Mucosa of stomach (tissue), 1 donor: ENCODE measurements around the gene CSNK1D.
A peak's percentile ranks its signal among the peaks of the same experiment; 100 is the strongest.

Experiments
- H3K27me3 ChIP-seq: one replicate; pipeline ENCODE4 v1.7.0; 2013; ENCODE audit warnings: mild to moderate bottlenecking, low read length; ENCODE audit not compliant: control insufficient read depth, insufficient read depth
- H3K36me3 ChIP-seq: one replicate; pipeline ENCODE4 v1.7.0; 2013; ENCODE audit warnings: low read length; ENCODE audit not compliant: control insufficient read depth, insufficient read depth
- H3K4me1 ChIP-seq: one replicate; pipeline ENCODE4 v1.7.0; 2013; ENCODE audit warnings: mild to moderate bottlenecking, low read length; ENCODE audit not compliant: control insufficient read depth, insufficient read depth
- H3K4me3 ChIP-seq: one replicate; pipeline ENCODE4 v1.7.0; 2013; ENCODE audit warnings: low read length
- H3K9ac ChIP-seq: one replicate; pipeline ENCODE4 v1.7.0; 2013; ENCODE audit warnings: mild to moderate bottlenecking, low read length, moderate library complexity
- H3K9me3 ChIP-seq: one replicate; pipeline ENCODE4 v1.7.0; 2013; ENCODE audit warnings: mild to moderate bottlenecking, low read length, moderate library complexity; ENCODE audit not compliant: control insufficient read depth
- donor health status: Pancreatic carcinoma.

CSNK1D gene

GRCh38 chr17:82232876-82233785, 40.4 kb downstream of the CSNK1D start:
- H3K9me3 ChIP-seq = no peaks in the 10 kb centered on the region
- peaks cover 63% of the 10 kb centered on the region for H3K4me1 ChIP-seq
- no peak overlapping the region for H3K9ac ChIP-seq
- no peaks in the 10 kb centered on the region for H3K27me3 ChIP-seq
- H3K36me3 ChIP-seq = no peaks in the 10 kb centered on the region
- no peak overlapping the region for H3K4me3 ChIP-seq

- H3K4me1 ChIP-seq = peaks cover 60% of the 10 kb centered on the region
- H3K4me3 ChIP-seq = peak overlapping the region; percentile 50
- no peaks in the 10 kb centered on the region for H3K9me3 ChIP-seq
- no peaks in the 10 kb centered on the region for H3K36me3 ChIP-seq
- H3K9ac ChIP-seq = peak overlapping the region; percentile 75
- H3K27me3 ChIP-seq = no peaks in the 10 kb centered on the region
Observed at GRCh38 chr17:82232322-82232820, 41.1 kb downstream of the CSNK1D start.

- H3K4me3 ChIP-seq = peak overlapping the region; percentile 50
- no peaks in the 10 kb centered on the region for H3K36me3 ChIP-seq
- no peaks in the 10 kb centered on the region for H3K9me3 ChIP-seq
- peak overlapping the region; percentile 75 for H3K9ac ChIP-seq
- no peaks in the 10 kb centered on the region for H3K27me3 ChIP-seq
- peaks cover 56% of the 10 kb centered on the region for H3K4me1 ChIP-seq
Observed at GRCh38 chr17:82231562-82232321, 41.8 kb downstream of the CSNK1D start.

GRCh38 chr17:82231312-82231561, 42.3 kb downstream of the CSNK1D start:
- Histone ChIP-seq H3K4me3 (peak overlapping the region; percentile 50), H3K4me1 (peaks cover 51% of the 10 kb centered on the region), H3K9ac (peak overlapping the region; percentile 75), H3K9me3 (no peaks in the 10 kb centered on the region), H3K36me3 (no peaks in the 10 kb centered on the region), H3K27me3 (no peaks in the 10 kb centered on the region)

- Histone ChIP-seq H3K4me3 (no peak overlapping the region), H3K4me1 (peaks cover 47% of the 10 kb centered on the region), H3K9me3 (no peaks in the 10 kb centered on the region), H3K36me3 (no peaks in the 10 kb centered on the region), H3K9ac (peak overlapping the region; percentile 75), H3K27me3 (no peaks in the 10 kb centered on the region)
Observed at GRCh38 chr17:82230609-82231311, 42.7 kb downstream of the CSNK1D start.

- Histone ChIP-seq H3K9ac (peak overlapping the region; percentile 70), H3K4me1 (peaks cover 39% of the 10 kb centered on the region)
Observed at GRCh38 chr17:82229698-82230608, 43.5 kb downstream of the CSNK1D start.

GRCh38 chr17:82228842-82229697, 44.4 kb downstream of the CSNK1D start, which contains the start of gene SLC16A3:
SLC16A3 (plus strand) TSS chr17:82229042; CDS start chr17:82236009, 6,967 bp downstream.
- Histone ChIP-seq H3K9me3 (no peaks in the 10 kb centered on the region), H3K4me3 (no peak within 1 kb of the TSS), H3K27me3 (no peaks in the 10 kb centered on the region), H3K9ac (peak within 1 kb of the TSS; percentile 76), H3K36me3 (no peaks in the 10 kb centered on the region), H3K4me1 (peaks cover 32% of the 10 kb centered on the region)

More at GRCh38 chr17:82229698-82230608, 43.5 kb downstream of the CSNK1D start:
- Histone ChIP-seq H3K9me3 (no peaks in the 10 kb centered on the region), H3K4me3 (no peak overlapping the region), H3K36me3 (no peaks in the 10 kb centered on the region), H3K27me3 (no peaks in the 10 kb centered on the region)

- H3K9me3 ChIP-seq = no peaks in the 10 kb centered on the region
- H3K9ac ChIP-seq = peak overlapping the region; percentile 76
- no peaks in the 10 kb centered on the region for H3K36me3 ChIP-seq
- peaks cover 32% of the 10 kb centered on the region for H3K4me1 ChIP-seq
- H3K27me3 ChIP-seq = no peaks in the 10 kb centered on the region
- no peak overlapping the region for H3K4me3 ChIP-seq
Observed at GRCh38 chr17:82228278-82228841, 45.1 kb downstream of the CSNK1D start.

- H3K4me1 ChIP-seq = peaks cover 32% of the 10 kb centered on the region
- H3K27me3 ChIP-seq = no peaks in the 10 kb centered on the region
- H3K4me3 ChIP-seq = no peak overlapping the region
- H3K9ac ChIP-seq = peak overlapping the region; percentile 76
- no peaks in the 10 kb centered on the region for H3K9me3 ChIP-seq
- no peaks in the 10 kb centered on the region for H3K36me3 ChIP-seq
Observed at GRCh38 chr17:82227629-82228277, 45.7 kb downstream of the CSNK1D start.
